Fibroblast of skin of left biceps (primary cell): ENCODE data around the gene PF4V1.
"Not testable (repeated sequence)": the region's sequence is repeated elsewhere in the genome, so short reads cannot be mapped to it uniquely, and the experiment has no call there.

Source experiments
- DNase-seq, 2 experiments: peaks; one replicate each; pipeline ENCODE4 v3.0.0-alpha.2; 2013; ENCODE audit warnings: low read depth in 2 of 2

The PF4V1 gene

GRCh38 chr4:73870768-73871167 lies 17.7 kb downstream of the PF4V1 start:
- DNase-seq = no peak

- DNase-seq = no peak
These were observed 18.6 kb downstream of the PF4V1 start for GRCh38 chr4:73871511-73872310.

GRCh38 chr4:73872316-73873108 lies 19.4 kb downstream of the PF4V1 start:
- no peak for DNase-seq

- no peak for DNase-seq
These were observed 21.3 kb downstream of the PF4V1 start for GRCh38 chr4:73874386-73874785.

- DNase-seq = no peak
These were observed 22.3 kb downstream of the PF4V1 start for GRCh38 chr4:73875401-73875800.

- peak; percentile 68 to 73 for DNase-seq
These were observed 30.2 kb downstream of the PF4V1 start for GRCh38 chr4:73883306-73883705.

GRCh38 chr4:73885574-73886267 lies 32.6 kb downstream of the PF4V1 start:
- DNase-seq = no peak

GRCh38 chr4:73891326-73891725 lies 38.2 kb downstream of the PF4V1 start:
- no peak for DNase-seq

- peak; percentile 97 to 98 for DNase-seq
These were observed 38.8 kb downstream of the PF4V1 start for GRCh38 chr4:73891739-73892405.

GRCh38 chr4:73892966-73893365 lies 39.9 kb downstream of the PF4V1 start:
- DNase-seq = no peak

GRCh38 chr4:73894001-73894400 lies 40.9 kb downstream of the PF4V1 start:
- no peak for DNase-seq

- no peak for DNase-seq
These were observed 42.4 kb downstream of the PF4V1 start for GRCh38 chr4:73895201-73896175.

- no peak for DNase-seq
These were observed 43.3 kb downstream of the PF4V1 start for GRCh38 chr4:73896416-73896815.

GRCh38 chr4:73897380-73898136 lies 44.5 kb downstream of the PF4V1 start:
- peak; percentile 98 for DNase-seq

GRCh38 chr4:73899338-73899737 lies 46.2 kb downstream of the PF4V1 start:
- DNase-seq = not testable (repeated sequence)

- DNase-seq = peak; percentile 88 to 90
These were observed 47.9 kb downstream of the PF4V1 start for GRCh38 chr4:73901031-73901430.

- no peak for DNase-seq
These were observed 49.0 kb downstream of the PF4V1 start for GRCh38 chr4:73902038-73902637.

GRCh38 chr4:73902817-73903547 lies 49.9 kb downstream of the PF4V1 start:
- no peak for DNase-seq
